Amniotic stem cell (primary cell): ENCODE results near the gene ARHGEF12.

Experiments
- DNase-seq: peaks from one replicate; lab custom pipeline; 2025; lab: John Stamatoyannopoulos, UW

ARHGEF12 gene

GRCh38 chr11:120518356-120518755 is 182.1 kb downstream of the ARHGEF12 start:
- DNase-seq = no peak

GRCh38 chr11:120519474-120519873 is 183.3 kb downstream of the ARHGEF12 start:
- no peak for DNase-seq

GRCh38 chr11:120520091-120520822 is 184.0 kb downstream of the ARHGEF12 start:
- no peak for DNase-seq

- no peak for DNase-seq
These were observed 185.0 kb downstream of the ARHGEF12 start for GRCh38 chr11:120521176-120521575.

GRCh38 chr11:120522021-120522420 is 185.8 kb downstream of the ARHGEF12 start:
- no peak for DNase-seq

- DNase-seq = no peak
These were observed 186.5 kb downstream of the ARHGEF12 start for GRCh38 chr11:120522736-120523135.

- DNase-seq = no peak
These were observed 187.0 kb downstream of the ARHGEF12 start for GRCh38 chr11:120523196-120523595.

- DNase-seq = no peak
These were observed 188.4 kb downstream of the ARHGEF12 start for GRCh38 chr11:120524536-120525085.

- no peak for DNase-seq
These were observed 189.3 kb downstream of the ARHGEF12 start for GRCh38 chr11:120525261-120526171.

- DNase-seq = no peak
These were observed 190.0 kb downstream of the ARHGEF12 start for GRCh38 chr11:120526241-120526640.

- peak; percentile 18 for DNase-seq
These were observed 191.0 kb downstream of the ARHGEF12 start for GRCh38 chr11:120527111-120527761.

- DNase-seq = no peak
These were observed 192.5 kb downstream of the ARHGEF12 start for GRCh38 chr11:120528749-120529148.

GRCh38 chr11:120529214-120529613 is 193.0 kb downstream of the ARHGEF12 start:
- no peak for DNase-seq

GRCh38 chr11:120529911-120530310 is 193.7 kb downstream of the ARHGEF12 start:
- DNase-seq = no peak

- peak; percentile 28 for DNase-seq
These were observed 196.0 kb downstream of the ARHGEF12 start for GRCh38 chr11:120532082-120532831.

GRCh38 chr11:120532832-120533196 is 196.6 kb downstream of the ARHGEF12 start:
- no peak for DNase-seq

GRCh38 chr11:120536091-120536796 is 200.0 kb downstream of the ARHGEF12 start:
- DNase-seq = no peak

GRCh38 chr11:120536797-120537169 is 200.6 kb downstream of the ARHGEF12 start:
- DNase-seq = no peak

- DNase-seq = no peak
These were observed 201.8 kb downstream of the ARHGEF12 start for GRCh38 chr11:120537996-120538395.

GRCh38 chr11:120538707-120539106 is 202.5 kb downstream of the ARHGEF12 start:
- no peak for DNase-seq
